Mesendoderm (in vitro differentiated cells): ENCODE data around the gene CENPC.
"Not testable (repeated sequence)": the region's sequence is repeated elsewhere in the genome, so short reads cannot be mapped to it uniquely, and the experiment has no call there.

Experiments used
- DNase-seq: peaks from one replicate; pipeline ENCODE4 v3.0.0; 2013
- H2AK5ac ChIP-seq: 2 replicates; pipeline ENCODE4 v1.6.1; 2013; ENCODE audit warnings: low read length, inconsistent platforms
- H2BK120ac ChIP-seq: 2 replicates; pipeline ENCODE4 v1.6.1; 2013; ENCODE audit warnings: low read depth, mild to moderate bottlenecking, low read length, moderate library complexity, mixed read lengths
- H2BK15ac ChIP-seq: replicated peaks from 2 replicates; pipeline ENCODE4 v1.6.1; 2013; ENCODE audit warnings: low read depth, mild to moderate bottlenecking, moderate library complexity
- H2BK5ac ChIP-seq: 2 replicates; pipeline ENCODE4 v1.6.1; 2013; ENCODE audit warnings: low read length, inconsistent platforms
- H3K18ac ChIP-seq: 2 replicates; pipeline ENCODE4 v1.6.1; 2013; ENCODE audit warnings: mild to moderate bottlenecking, low read length, mixed read lengths
- H3K23ac ChIP-seq: one replicate; pipeline ENCODE4 v1.6.1; 2013; ENCODE audit warnings: low read length
- H3K27ac ChIP-seq: 2 replicates; pipeline ENCODE4 v1.5.1; 2013; ENCODE audit warnings: low read depth, mild to moderate bottlenecking, inconsistent platforms, low read length, moderate library complexity
- H3K27me3 ChIP-seq: 2 replicates; pipeline ENCODE4 v1.6.1; 2013; ENCODE audit warnings: low read length, control low read depth, mild to moderate bottlenecking, inconsistent platforms; ENCODE audit not compliant: insufficient read depth, poor library complexity
- H3K36me3 ChIP-seq: 2 replicates; pipeline ENCODE4 v1.6.1; 2013; ENCODE audit warnings: low read length, inconsistent platforms; ENCODE audit not compliant: control insufficient read depth, insufficient read depth
- H3K4ac ChIP-seq: one replicate; pipeline ENCODE4 v1.6.1; 2013; ENCODE audit warnings: low read depth, mild to moderate bottlenecking, low read length, moderate library complexity
- H3K4me1 ChIP-seq: 2 replicates; pipeline ENCODE4 v1.6.1; 2013; ENCODE audit warnings: low read depth, low read length, inconsistent platforms; ENCODE audit not compliant: control insufficient read depth
- H3K4me2 ChIP-seq: 2 replicates; pipeline ENCODE4 v1.6.1; 2013; ENCODE audit warnings: low read length
- H3K4me3 ChIP-seq: 2 replicates; pipeline ENCODE4 v1.5.1; 2013; ENCODE audit warnings: mild to moderate bottlenecking, low read length
- H3K56ac ChIP-seq: one replicate; pipeline ENCODE4 v1.6.1; 2013; ENCODE audit warnings: low read length
- H3K79me1 ChIP-seq: 2 replicates; pipeline ENCODE4 v1.6.1; 2013; ENCODE audit warnings: low read length, inconsistent platforms
- H3K79me2 ChIP-seq: 2 replicates; pipeline ENCODE4 v1.6.1; 2013; ENCODE audit warnings: mild to moderate bottlenecking, low read length; ENCODE audit not compliant: control insufficient read depth, insufficient read depth
- H3K9ac ChIP-seq: 2 replicates; pipeline ENCODE4 v1.6.1; 2013; ENCODE audit warnings: low read length, inconsistent platforms
- H4K5ac ChIP-seq: one replicate; pipeline ENCODE4 v1.6.1; 2013; ENCODE audit warnings: low read length
- H4K8ac ChIP-seq: one replicate; pipeline ENCODE4 v1.6.1; 2013; ENCODE audit warnings: low read depth, mild to moderate bottlenecking, control low read depth, low read length, moderate library complexity
- WGBS: extraction: QIAGEN DNeasy Blood & Tissue Kit; methylation state at CpG from one replicate; pipeline ENCODE4 v1.1.7; 2013; ENCODE audit warnings: low lambda C conversion rate, missing lambda C conversion rate; ENCODE audit not compliant: insufficient coverage; ENCODE audit errors: extremely low coverage; 5-methylcytosine and 5-hydroxymethylcytosine counted together

The CENPC gene

GRCh38 chr4:67452846-67453205, 92.5 kb downstream of the CENPC start:
- H3K4ac ChIP-seq, H3K56ac ChIP-seq, DNase-seq, H3K23ac ChIP-seq, H3K4me2 ChIP-seq, H3K9ac ChIP-seq, H4K5ac ChIP-seq, H3K18ac ChIP-seq, H2BK5ac ChIP-seq, H3K4me1 ChIP-seq, H4K8ac ChIP-seq, H2BK120ac ChIP-seq, H3K79me2 ChIP-seq, H3K4me3 ChIP-seq, H2BK15ac ChIP-seq, H3K79me1 ChIP-seq, H3K27ac ChIP-seq, H2AK5ac ChIP-seq, H3K36me3 ChIP-seq, H3K27me3 ChIP-seq: not testable (repeated sequence)
- WGBS, result no CpG with 5 or more reads among the region's 2 CpGs

GRCh38 chr4:67452100-67452845, 93.0 kb downstream of the CENPC start:
- H3K4me1 ChIP-seq, result no peaks in the 10 kb centered on the region
- H3K27ac ChIP-seq, result no peak overlapping the region
- no peaks in the 10 kb centered on the region for H3K79me2 ChIP-seq
- no peak overlapping the region for H2AK5ac ChIP-seq
- H2BK15ac ChIP-seq, result no peak overlapping the region
- no peak overlapping the region for H3K56ac ChIP-seq
- H3K27me3 ChIP-seq, result no peaks in the 10 kb centered on the region
- no CpG with 5 or more reads among the region's 4 CpGs for WGBS
- no peaks in the 10 kb centered on the region for H3K36me3 ChIP-seq
- H2BK5ac ChIP-seq, result no peak overlapping the region
- H3K23ac ChIP-seq, result no peak overlapping the region
- H4K8ac ChIP-seq, result no peak overlapping the region
- no peak overlapping the region for H2BK120ac ChIP-seq
- no peak overlapping the region for H3K9ac ChIP-seq
- DNase-seq, result no peak
- no peak overlapping the region for H3K4me3 ChIP-seq
- no peak overlapping the region for H4K5ac ChIP-seq
- no peak overlapping the region for H3K4me2 ChIP-seq
- no peak overlapping the region for H3K4ac ChIP-seq
- H3K18ac ChIP-seq, result no peak overlapping the region
- H3K79me1 ChIP-seq, result no peaks in the 10 kb centered on the region

GRCh38 chr4:67451464-67451863, 93.8 kb downstream of the CENPC start:
- Histone ChIP-seq H2AK5ac (no peak overlapping the region), H3K18ac (no peak overlapping the region), H3K4me3 (no peak overlapping the region), H3K4ac (no peak overlapping the region), H3K27ac (no peak overlapping the region), H2BK15ac (no peak overlapping the region), H4K5ac (no peak overlapping the region), H3K9ac (no peak overlapping the region), H3K4me1 (no peaks in the 10 kb centered on the region), H3K27me3 (no peaks in the 10 kb centered on the region), H3K79me2 (no peaks in the 10 kb centered on the region), H3K79me1 (no peaks in the 10 kb centered on the region), H2BK5ac (no peak overlapping the region), H2BK120ac (no peak overlapping the region), H4K8ac (no peak overlapping the region), H3K23ac (no peak overlapping the region), H3K36me3 (no peaks in the 10 kb centered on the region), H3K56ac (no peak overlapping the region), H3K4me2 (no peak overlapping the region)
- no peak for DNase-seq
- no CpG with 5 or more reads among the region's 6 CpGs for WGBS

- Histone ChIP-seq H3K79me2 (no peaks in the 10 kb centered on the region), H4K8ac (no peak overlapping the region), H3K4me3 (no peak overlapping the region), H3K79me1 (no peaks in the 10 kb centered on the region), H4K5ac (no peak overlapping the region), H3K4me2 (no peak overlapping the region), H2BK5ac (no peak overlapping the region), H2AK5ac (no peak overlapping the region), H3K27ac (no peak overlapping the region), H3K9ac (no peak overlapping the region), H2BK15ac (no peak overlapping the region), H3K23ac (no peak overlapping the region), H3K4me1 (no peaks in the 10 kb centered on the region), H3K4ac (no peak overlapping the region), H2BK120ac (no peak overlapping the region), H3K27me3 (no peaks in the 10 kb centered on the region), H3K36me3 (no peaks in the 10 kb centered on the region), H3K56ac (no peak overlapping the region), H3K18ac (no peak overlapping the region)
- DNase-seq, result no peak
Measured at GRCh38 chr4:67448621-67449020, 96.7 kb downstream of the CENPC start.

- no peak overlapping the region for H4K5ac ChIP-seq
- DNase-seq, result no peak
- WGBS, result no CpG with 5 or more reads among the region's 1 CpG
Measured at GRCh38 chr4:67447873-67448272, 97.4 kb downstream of the CENPC start.

GRCh38 chr4:67446811-67447210, 98.5 kb downstream of the CENPC start:
- no peak overlapping the region for H3K18ac ChIP-seq
- H3K4me1 ChIP-seq, result no peaks in the 10 kb centered on the region
- no peaks in the 10 kb centered on the region for H3K36me3 ChIP-seq
- H3K27ac ChIP-seq, result no peak overlapping the region
- no peak overlapping the region for H3K56ac ChIP-seq
- WGBS, result no CpG with 5 or more reads among the region's 1 CpG
- no peak overlapping the region for H3K23ac ChIP-seq
- no peak overlapping the region for H4K8ac ChIP-seq
- H3K4me3 ChIP-seq, result no peak overlapping the region
- no peak overlapping the region for H2BK120ac ChIP-seq
- no peak for DNase-seq
- H3K9ac ChIP-seq, result no peak overlapping the region
- H3K27me3 ChIP-seq, result no peaks in the 10 kb centered on the region
- H3K79me2 ChIP-seq, result no peaks in the 10 kb centered on the region
- no peak overlapping the region for H3K4me2 ChIP-seq
- no peak overlapping the region for H2BK5ac ChIP-seq
- no peak overlapping the region for H2AK5ac ChIP-seq
- no peak overlapping the region for H4K5ac ChIP-seq
- H3K4ac ChIP-seq, result no peak overlapping the region
- no peak overlapping the region for H2BK15ac ChIP-seq
- H3K79me1 ChIP-seq, result no peaks in the 10 kb centered on the region

More at GRCh38 chr4:67447873-67448272, 97.4 kb downstream of the CENPC start:
- Histone ChIP-seq H3K4ac (no peak overlapping the region), H3K9ac (no peak overlapping the region), H2AK5ac (no peak overlapping the region), H3K4me3 (no peak overlapping the region), H3K23ac (no peak overlapping the region), H3K4me2 (no peak overlapping the region), H2BK5ac (no peak overlapping the region), H3K18ac (no peak overlapping the region), H3K79me2 (no peaks in the 10 kb centered on the region), H2BK120ac (no peak overlapping the region), H3K27me3 (no peaks in the 10 kb centered on the region), H2BK15ac (no peak overlapping the region), H3K4me1 (no peaks in the 10 kb centered on the region), H3K27ac (no peak overlapping the region), H4K8ac (no peak overlapping the region), H3K56ac (no peak overlapping the region), H3K36me3 (no peaks in the 10 kb centered on the region), H3K79me1 (no peaks in the 10 kb centered on the region)
